Right lobe of liver (tissue), 4 donors: ENCODE measurements around the gene PUM2.

Experiments used
- POLR2A ChIP-seq: fragments of 450-650 bp; IDR thresholded peaks from one replicate; pipeline ENCODE4 v1.6.1; 2017; ENCODE audit warnings: antibody characterized with exemption, mild to moderate bottlenecking
- TF ChIP-seq, protein P1 (sequence below), 4 donors: fragments of 200-600 bp in 3 of 4; fragments of 450-650 bp in 1 of 4; IDR thresholded peaks; one replicate each; pipeline versions ENCODE4 v1.5.1 to v1.8.0; 2016 to 2022; ENCODE audit warnings: antibody characterized with exemption in 4 of 4, mild to moderate bottlenecking in 2 of 4
- donor health status: DM: no; HTN: no; CAD: no.
- donor health status: DM: no; HTN: no; CAD: no.
- donor health status: DM: no; HTN: yes; CAD: no.

DNA sequence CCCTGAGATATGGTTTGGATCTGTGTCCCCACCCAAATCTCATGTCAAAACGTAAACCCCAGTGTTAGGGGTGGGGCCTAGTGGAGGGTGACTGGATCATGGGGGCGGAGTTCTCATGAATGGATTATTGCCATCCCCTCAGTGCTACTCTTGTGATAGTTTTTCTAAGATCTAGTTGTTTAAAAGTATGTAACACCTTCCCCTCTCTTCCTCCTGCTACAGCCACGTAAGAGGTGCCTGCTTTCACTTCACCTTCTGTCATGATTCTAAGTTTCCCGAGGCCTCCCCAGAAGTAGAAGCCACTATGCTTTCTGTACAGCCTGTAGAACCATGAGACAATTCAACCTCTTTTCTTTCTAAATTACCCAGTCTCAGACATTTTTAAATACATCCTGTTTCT, 16.9 kb downstream of the PUM2 start:
- TF ChIP-seq, protein P1, sequence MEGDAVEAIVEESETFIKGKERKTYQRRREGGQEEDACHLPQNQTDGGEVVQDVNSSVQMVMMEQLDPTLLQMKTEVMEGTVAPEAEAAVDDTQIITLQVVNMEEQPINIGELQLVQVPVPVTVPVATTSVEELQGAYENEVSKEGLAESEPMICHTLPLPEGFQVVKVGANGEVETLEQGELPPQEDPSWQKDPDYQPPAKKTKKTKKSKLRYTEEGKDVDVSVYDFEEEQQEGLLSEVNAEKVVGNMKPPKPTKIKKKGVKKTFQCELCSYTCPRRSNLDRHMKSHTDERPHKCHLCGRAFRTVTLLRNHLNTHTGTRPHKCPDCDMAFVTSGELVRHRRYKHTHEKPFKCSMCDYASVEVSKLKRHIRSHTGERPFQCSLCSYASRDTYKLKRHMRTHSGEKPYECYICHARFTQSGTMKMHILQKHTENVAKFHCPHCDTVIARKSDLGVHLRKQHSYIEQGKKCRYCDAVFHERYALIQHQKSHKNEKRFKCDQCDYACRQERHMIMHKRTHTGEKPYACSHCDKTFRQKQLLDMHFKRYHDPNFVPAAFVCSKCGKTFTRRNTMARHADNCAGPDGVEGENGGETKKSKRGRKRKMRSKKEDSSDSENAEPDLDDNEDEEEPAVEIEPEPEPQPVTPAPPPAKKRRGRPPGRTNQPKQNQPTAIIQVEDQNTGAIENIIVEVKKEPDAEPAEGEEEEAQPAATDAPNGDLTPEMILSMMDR (IDR thresholded peaks at IDR 0.05) = no peak
- TF ChIP-seq POLR2A = no peak
